ENCODE data around the gene UBE2J1.
"Not testable (repeated sequence)": the region's sequence is repeated elsewhere in the genome, so short reads cannot be mapped to it uniquely, and the experiment has no call there.

UBE2J1 gene, protein sequence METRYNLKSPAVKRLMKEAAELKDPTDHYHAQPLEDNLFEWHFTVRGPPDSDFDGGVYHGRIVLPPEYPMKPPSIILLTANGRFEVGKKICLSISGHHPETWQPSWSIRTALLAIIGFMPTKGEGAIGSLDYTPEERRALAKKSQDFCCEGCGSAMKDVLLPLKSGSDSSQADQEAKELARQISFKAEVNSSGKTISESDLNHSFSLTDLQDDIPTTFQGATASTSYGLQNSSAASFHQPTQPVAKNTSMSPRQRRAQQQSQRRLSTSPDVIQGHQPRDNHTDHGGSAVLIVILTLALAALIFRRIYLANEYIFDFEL

DNA sequence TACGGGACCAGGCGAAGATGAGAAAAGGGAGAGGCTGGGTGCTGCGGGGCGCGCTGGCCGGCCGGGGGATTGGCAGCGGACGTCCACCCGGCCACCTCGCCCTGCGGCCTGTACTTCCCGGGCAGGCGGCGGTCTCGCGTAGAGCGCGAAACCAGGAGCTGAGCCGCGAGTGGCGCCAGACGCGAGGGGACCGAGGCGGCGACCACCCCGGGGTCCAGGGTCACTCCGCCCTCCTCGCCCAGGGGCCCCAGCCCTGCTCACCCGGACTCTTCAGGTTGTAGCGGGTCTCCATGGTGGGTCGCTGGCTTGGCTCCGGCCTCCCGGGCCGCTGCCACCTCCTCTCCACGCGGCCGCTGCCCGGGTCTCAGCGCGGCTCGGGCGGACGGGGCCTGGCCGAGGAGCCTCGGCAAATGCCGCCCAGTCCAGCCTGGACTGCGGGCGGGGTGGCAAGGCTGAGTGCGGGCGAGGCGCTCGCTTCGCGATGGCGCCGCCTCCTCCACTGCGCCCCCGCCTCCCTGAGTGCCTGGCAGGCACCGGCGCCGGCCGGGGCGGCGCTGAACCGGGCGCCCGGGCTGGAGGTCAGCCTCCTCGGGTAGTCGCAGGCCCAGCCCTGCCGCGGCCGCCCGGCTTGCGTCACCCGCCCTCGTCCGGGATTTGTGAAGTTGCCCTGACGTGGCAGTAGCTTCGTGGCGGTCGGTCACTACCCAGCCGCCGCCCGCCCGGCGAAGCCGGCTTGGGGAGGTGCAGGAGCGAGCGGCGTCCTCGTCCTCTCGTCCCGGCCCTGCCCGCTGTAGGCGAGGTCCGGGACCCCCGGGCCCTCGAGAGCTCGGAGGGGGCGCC, at the start of gene UBE2J1:
Gene UBE2J1 (minus strand): TSS at position 445 of the 840 bp plus-strand sequence. CDS start 153 bp downstream, at position 292.
- DNase-seq: peak; percentile 71

DNA sequence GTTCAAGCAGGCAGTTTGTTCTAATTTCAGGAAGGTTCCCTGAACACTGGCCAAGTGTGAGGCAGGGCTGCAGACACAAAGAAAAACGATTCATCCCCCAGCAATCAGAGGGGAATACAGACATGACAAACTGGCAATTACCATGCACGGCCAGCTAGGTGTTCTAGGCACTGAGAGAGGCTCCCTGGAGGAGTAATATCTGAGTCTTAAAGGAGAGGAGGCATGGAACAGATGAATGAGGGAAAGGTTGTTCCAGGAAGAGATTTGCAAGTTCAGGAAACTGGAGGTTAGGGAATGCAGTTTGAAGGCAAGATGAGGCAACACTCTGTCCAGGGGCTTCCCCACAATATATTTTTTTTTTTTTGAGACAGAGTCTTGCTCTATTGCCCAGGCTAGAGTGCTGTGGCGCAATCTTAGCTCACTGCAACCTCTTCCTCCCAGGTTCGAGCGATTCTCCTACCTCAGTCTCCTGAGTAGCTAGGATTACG, 48.4 kb upstream of the UBE2J1 start:
- DNase-seq: no peak

DNA sequence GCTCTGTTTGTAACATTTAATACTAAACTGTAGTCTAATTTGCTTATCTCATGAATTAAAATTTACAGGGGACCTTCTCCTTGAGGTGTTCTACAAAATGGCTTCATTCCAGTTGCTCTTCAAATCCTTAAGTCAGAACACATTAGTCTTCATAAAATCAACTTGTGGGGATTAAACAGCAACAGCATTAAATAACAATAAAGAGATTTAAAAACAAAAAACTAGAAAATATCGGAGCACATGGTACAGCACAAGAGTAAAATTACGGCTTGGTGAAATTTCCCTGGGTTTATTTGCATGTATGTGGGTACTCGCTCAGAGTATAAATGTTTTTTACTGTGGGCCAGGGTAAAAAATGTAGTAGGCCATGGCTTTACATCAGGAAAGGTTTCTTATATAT, 47.5 kb upstream of the UBE2J1 start:
- no peak for DNase-seq

DNA sequence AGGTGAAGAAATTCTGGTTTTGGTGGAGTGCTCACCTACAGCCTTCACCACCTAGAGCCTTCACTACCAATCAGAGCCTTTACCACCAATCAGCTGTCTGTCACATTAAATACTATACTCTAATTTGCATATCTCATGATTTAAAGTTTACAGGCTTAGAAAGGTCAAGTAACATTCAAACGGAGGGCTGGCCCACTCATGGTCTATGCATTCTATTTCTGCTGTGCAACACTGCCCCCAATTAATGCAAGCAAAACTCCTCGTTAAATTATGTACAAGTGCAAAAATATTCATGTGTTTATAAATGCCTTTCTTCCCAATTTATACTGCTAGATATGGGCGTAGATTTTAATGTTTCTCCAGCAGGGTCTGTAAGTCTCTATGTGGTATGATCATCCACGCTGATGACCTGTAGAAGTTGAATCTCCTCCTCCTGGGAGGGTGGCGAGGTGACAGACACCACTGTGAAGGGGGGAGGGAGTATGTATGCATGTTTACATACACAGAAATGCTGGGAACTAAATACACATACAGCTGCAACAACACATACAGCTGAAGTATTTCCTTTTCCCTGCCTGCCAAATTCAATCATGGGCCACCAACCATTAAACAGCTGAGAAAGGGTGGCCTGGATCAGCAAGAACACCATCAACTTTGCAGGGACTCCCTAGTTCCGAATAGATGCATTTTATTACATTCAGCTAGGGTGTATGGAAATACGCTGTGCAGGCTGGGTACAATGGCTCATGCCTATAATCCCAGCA, 46.4 kb upstream of the UBE2J1 start:
- no peak for DNase-seq

DNA sequence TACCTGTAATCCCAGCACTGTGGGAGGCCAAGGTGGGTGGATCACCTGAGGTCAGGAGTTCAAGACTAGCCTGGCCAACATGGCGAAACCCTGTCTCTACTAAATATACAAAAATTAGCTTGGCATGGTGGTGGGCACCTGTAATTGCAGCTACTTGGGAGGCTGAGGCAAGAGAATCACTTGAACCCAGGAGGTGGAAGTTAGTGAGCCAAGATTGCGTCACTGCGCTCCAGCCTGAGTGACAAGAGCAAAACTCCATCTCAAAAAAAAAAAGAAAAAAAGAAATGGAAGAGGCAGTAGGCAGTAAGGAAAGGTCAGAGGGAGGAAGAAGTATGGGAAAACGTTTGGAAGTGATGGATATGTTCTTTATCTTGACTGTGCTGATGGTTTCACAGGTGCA, 45.4 kb upstream of the UBE2J1 start:
- not testable (repeated sequence) for DNase-seq

DNA sequence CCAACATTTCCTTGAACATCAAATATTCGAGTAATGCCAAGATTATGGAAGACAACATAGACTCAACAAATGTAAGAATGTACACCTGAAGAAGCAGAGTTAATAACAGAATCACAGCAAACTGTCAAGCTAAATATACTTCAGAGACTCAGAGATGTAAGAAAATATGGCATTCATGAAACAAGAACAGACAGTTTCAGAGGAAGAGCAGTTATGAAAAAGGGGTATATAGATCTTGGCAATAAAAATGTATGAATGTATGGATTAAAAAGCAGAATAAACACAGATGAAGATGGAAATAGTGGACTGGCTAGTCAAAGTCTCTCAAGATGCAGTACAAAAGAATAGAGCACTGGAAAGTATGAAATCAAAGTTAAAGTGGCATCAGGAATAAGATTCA, 41.1 kb upstream of the UBE2J1 start:
- DNase-seq: no peak

DNA sequence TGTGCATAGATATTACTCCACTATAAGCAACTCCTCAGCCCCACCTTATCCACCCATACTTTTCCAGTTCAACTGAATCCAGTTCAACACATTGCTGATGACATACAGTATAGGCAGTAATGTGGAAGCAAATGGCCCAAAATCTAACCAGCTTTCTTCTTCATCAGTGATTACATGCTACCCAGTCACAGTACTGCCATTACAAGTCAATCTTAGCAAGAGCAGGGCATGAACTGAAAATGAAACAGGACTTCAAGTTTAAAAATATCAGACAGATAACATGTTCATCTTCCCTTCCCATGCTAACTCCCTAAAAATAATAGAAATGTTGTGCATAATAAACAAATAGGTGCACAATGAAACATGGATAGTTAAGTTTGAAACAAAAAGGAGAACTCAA, 40.3 kb upstream of the UBE2J1 start:
- DNase-seq: no peak

DNA sequence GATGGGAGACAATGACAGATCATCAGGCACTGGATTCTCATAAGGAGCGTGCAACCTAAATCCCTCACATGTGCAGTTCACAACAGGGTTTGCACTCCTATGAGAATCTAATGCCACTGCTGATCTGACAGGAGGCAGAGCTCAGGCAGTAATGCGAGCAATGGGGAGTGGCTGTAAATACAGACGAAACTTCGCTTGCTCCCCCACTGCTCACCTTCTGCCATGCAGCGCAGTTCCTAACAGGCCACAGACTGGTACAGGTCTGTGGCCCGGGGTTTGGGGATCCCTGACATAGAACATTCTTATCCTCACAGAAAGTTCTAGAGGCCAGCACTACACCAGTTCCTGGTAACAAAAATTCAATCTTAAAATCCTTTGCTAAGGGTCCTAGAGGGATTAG, 36.3 kb upstream of the UBE2J1 start:
- no peak for DNase-seq

DNA sequence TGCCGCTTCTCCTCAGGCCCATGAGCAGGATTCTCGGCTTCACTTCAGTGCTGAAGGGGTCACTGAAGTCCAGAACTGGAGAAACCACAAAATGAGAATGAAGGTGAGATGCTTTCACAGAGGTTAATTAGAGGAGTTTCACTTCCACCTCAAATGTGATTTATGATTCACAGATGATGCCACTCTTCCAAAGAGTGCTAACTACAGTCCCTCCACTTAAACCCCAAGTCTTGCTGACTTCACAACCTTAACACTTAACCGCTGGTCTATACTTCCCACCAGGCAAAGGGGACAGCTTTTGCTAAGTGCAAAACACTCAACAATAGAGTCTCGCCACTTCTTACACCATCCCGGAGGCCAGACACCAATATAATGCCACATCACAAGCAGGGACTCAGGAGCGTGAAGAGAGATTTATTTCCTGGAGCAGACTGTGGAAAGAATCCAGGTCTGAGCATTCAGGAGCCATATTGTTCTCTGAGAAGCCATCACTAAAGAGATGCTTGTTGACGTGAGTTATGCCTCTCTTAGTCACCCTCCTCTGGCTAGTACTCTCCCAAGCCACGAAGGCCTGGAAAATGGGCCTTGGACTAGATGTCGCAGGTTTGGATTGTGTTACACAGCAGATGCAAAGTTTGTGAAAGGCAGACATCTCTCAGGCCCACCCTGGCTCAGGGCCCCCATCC, 35.1 kb upstream of the UBE2J1 start:
- no peak for DNase-seq

- no peak for DNase-seq
These were observed 34.5 kb upstream of the UBE2J1 start for GRCh38 chr6:89386917-89387491.

GRCh38 chr6:89385846-89386245, 33.3 kb upstream of the UBE2J1 start:
- DNase-seq: no peak

GRCh38 chr6:89385156-89385667, 32.7 kb upstream of the UBE2J1 start:
- DNase-seq: no peak

GRCh38 chr6:89381031-89381430, 28.5 kb upstream of the UBE2J1 start:
- DNase-seq: no peak

GRCh38 chr6:89379281-89379680, 26.8 kb upstream of the UBE2J1 start:
- no peak for DNase-seq

DNA sequence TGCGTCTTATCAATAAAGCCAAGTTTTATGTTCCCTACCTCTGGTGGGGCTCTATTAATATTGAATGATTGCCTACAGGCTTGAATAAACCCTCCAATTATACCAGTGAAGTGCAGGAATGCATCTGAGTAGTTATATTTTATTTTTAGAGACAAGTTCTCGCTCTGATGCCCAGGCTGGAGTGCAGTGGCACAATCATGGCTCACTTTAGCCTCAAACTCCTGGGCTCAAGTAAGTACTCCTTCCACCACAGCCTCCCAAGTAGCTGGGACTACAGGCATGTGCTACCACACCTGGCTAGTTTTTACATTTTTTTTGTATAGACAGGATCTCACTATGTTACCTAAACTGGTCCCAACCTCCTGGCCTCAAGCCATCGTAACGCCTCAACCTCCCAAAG, 26.1 kb upstream of the UBE2J1 start:
- DNase-seq: no peak

DNA sequence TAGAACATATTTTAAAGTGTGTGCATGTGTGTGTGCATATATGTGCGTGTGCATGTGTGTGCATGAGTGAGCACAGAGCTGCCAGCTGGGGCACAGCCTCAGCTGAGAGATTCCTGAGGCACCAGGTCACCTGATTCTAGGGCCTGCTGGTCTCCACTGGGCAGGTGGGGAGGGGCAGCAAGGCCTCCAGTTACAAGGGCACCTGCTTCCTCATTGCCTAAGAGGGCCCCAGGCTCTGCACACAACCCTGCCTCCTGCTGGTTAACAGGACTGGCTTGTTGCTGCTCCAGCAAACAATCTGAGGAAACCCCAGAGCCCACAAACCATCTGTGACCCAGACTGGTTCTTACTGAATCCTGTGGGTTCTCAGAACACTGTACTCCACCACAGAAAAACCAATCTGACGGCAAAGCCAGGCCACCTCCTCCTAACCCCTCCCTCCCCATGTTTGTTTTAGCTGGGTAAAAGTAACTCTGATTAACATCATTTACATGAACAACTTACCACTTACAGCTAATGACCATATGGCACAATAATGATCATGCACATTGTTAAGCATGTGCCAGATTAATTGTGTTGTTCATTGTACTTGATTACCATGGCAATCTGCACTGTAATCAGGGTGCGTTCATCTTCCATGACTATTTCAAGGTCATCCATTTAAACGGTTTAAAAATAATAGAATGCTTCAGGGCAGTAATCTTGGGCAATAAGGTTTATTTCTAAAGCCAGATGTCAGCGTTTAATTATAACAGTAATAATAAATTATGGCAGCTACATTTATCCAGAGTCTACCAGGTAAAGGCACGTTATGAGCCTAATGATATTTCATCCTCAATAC, 23.1 kb upstream of the UBE2J1 start:
- DNase-seq: peak; percentile 15

DNA sequence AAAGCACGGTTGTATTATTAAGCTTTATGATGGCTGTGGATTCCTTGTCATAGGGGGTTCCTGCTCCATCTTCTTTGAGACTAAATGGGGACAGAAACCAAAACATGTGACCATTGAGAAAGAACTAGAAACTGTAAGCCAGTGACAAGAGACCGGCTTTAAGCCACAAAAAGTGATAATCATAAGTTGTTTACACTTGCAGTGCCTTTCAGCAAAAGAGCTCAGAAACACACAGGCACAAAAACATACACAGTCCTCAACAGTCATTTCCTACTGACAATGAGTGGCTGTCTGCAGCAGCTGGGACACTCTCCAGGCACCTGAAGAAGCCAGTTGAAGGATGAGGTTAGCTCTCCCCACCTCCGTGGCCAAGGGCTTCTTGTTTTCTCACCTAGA, 20.0 kb upstream of the UBE2J1 start:
- DNase-seq: no peak

DNA sequence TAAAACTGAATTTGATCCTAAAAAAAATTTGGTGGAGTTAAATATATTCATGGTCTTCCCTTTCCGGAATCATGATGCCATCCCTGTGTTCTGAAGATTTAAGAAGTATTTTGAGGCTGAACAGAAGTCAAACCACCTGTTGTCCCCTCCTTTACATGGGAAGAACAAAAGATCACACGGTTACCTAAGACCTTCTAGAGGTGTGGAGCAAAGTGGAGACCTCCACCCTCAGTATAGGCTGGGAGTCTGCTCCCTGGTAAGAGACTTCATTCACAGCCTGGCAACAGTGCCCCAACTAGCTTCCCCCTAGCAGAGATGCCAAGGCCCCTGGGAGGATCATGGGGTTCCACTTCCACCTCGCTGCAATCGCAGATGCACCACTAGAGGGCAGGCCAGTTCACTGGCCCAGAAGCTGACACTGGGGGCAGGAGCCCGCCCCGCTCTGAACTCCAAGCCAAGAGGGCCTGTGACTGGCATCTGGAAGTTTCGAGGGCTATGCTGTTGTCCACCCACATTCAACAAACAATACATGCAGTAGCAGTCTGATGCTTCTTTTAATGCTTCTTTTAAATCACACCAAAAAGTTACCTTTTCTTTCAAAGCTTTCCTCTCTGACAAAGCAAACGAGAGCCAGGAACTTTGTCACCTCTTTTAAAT, 19.5 kb upstream of the UBE2J1 start:
- peak; percentile 78 for DNase-seq

DNA sequence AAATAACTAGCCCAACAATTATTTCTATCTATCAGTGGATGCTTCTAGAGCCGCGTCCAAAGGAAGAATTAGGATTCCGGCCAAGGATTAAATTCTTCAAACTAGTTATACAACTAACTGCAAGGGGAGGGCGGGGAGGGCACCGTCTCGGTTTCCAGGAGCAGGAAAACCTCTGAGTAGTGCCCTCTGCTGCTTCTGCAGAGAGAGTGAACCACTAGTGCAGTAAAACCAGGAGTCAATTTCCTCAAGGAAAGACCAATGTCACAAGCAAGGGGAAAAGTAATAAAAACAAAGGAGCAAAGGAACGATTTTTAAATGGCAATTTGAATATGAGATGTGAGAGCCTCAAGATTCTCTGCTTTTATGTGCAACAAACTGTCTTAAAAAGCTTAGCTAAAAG, 16.5 kb upstream of the UBE2J1 start:
- DNase-seq: no peak

GRCh38 chr6:89368107-89368506, 15.6 kb upstream of the UBE2J1 start:
- DNase-seq: peak; percentile 53

DNA sequence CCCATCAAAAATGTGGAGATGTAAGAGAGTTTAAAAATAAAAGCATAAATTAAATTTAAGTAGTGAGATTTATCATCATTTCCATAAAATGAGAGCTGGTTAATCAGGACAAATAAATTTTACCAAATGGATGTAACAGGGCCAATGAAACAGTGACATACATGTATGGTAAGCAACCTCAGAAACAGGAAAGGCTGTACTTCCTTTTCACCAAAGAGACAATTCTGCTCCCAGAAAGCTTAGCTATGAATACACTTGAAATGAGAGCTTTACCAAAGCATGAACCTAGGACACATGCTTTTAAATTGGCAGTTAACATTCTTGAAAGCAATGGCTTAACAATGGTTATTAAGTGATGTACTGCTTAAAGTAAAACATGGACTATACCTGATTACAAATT, 12.1 kb upstream of the UBE2J1 start:
- no peak for DNase-seq

Data from stimulated activated CD4-positive, alpha-beta T cell treated with anti-CD3 and anti-CD28 coated beads, Interleukin-4, amount 100 ng/mL, for 1 hour (primary cell).